ENCODE data around the gene HCN2.
"Not testable (repeated sequence)": the region's sequence is repeated elsewhere in the genome, so short reads cannot be mapped to it uniquely, and the experiment has no call there.

Gene HCN2

DNA sequence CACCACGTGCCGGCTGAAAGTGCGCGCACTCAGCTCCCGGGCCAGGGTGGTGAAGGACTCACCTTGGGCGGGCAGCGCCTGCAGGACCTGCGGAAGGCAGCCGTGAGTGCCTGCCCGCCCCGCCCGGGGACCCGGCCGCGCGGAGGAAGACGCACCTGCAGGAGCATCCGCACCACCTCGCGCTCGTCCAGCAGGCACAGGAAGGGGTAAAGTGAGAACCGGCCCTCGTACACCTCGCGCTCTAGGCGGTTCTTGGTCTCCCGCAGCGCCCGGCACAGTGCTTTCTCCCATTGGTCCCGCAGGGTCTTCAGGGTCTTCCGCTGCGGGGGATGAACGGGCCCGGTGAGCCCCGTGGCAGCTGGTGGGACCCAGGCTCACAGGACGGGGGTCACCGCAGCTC is 33.0 kb downstream of the HCN2 start:
- no peak for DNase-seq

DNA sequence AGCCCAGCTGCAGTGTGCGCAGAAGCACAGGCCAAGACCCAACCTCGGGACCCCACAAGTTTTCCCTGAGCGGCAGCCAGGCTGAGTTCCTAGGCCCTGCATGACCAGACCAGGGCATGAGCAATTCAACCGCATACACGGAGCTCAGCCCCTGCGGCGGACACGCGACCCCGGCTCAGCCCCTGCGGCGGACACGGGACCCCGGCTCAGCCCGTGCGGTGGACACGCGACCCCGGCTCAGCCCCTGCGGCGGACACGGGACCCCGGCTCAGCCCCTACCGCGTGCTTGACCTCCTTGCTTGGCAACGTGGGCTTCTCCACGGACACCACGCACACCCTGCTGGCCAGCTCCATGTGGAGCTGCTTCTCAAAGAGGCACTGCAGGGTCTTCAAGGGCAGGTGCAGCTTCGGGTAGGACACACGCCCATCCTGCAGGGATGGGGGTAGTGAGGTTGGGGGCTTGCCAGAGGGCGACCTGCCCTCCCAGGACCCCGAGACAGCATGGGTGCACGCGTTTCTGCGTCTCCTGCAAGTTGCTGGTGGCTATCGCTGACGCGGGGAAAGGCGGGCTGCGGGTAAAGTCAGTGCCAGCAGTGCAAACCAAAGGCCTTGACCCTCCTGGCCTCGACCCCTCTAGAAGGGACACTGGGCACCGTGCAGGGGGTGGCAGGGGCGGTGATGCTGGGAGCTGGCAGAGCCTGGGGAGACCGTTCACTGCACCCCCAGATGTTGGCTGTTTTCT is 33.7 kb downstream of the HCN2 start:
- no peak for DNase-seq

DNA sequence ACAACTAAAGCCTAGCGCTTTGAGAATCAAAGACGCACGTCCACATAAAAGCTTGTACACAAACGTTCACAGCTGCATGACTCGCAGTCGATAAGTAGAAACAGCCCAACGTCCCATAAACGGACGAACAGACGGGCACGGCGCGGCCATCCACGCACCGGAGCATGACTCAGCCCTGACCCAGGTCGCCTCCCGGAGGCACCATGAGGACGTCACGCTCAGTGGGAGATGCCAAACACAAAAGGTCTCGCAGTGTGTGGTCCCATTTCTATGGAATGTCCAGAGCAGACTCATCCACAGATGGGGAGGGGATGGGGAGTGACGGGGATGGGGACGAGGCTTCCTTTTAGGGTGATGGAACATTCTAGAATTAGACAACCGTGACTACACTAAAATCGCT is 34.3 kb downstream of the HCN2 start:
- no peak for DNase-seq

DNA sequence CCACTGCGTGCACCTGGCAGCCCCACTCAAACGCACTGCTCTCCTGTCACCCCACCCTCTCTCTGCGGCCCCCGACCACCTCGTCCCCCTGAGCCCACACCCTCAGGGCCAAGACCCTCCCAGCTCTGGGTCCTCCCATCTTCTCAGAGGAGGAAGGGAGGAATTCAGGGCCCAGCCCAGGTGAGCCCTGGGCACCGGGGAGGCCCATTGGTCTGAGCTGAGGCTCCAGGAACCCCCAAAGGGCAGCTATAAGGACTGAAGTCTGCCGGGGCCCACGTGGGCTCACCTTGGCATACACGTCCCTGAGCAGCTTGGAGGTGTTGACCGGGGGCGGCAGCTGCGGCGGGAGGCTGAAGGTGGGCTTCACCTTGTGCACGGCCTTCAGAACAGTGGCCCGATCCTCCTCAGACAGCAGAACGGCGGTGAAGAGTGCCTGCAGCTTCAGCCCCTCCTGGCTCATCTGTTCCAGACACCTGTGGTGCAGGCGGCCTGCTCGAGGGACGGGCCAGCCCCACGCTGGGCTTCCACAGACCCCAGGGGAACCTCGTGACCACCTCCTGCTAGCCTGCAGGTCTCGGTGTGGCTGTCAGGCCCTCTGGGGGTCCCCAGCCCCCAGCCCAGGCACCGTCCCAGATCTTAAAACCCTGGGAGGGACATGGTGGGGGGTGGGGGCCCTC is 34.9 kb downstream of the HCN2 start:
- no peak for DNase-seq

DNA sequence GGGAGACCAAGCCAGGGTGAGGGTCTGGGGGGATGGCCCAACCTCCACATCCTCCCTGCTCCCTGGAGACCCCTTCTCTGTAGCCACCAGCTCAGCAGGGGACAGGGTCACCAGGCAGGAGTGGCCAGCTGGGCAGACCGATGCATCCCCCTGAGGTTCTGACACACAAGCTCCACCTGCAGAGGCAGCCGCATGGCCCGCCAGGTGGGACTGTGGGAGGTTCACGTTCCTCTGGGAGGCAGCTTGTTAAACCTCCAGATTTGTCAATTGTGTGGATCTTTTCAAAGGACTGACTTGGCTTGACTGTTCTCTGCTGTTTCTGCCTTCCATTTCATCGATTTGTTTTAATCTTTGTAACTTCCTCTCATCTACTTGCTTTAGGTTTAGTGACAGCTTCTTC is 35.6 kb downstream of the HCN2 start:
- no peak for DNase-seq

DNA sequence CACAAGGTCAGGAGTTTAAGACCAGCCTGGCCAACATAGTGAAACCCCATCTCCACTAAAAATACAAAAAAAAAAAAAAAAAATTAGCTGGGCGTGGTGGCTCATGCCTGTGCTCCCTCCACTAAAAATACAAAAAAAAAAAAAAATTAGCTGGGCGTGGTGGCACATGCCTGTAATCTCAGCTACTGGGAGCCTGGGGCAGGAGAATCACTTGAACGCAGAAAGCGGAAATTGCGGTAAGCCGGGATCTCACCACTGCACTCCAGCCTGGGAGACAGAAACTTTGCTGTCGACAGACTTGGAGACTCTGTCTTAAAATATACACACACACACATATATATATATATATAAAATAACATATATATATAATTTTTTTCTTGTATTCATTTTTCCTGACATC is 36.9 kb downstream of the HCN2 start:
- not testable (repeated sequence) for DNase-seq

DNA sequence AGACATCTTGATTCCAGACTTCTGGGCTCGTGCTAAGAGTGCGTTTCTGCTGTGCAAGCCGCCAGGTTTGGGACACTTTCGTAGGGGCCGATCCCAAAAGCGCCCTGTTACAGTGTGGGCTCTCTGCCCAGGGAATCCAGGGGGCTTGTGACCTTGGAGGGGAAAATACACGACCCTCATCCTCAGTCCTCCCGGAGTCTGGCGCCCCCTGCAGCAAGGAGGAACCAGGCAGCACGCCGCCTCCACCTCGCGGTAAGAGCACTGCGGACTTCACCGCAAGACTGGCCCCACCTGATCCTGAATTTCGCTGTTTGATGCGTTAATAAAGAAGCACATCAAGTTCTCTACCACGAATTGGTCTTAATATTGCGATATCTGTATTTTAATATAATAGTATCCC is 38.5 kb downstream of the HCN2 start:
- peak in 1 of 2 donors; percentile 39 for DNase-seq

DNA sequence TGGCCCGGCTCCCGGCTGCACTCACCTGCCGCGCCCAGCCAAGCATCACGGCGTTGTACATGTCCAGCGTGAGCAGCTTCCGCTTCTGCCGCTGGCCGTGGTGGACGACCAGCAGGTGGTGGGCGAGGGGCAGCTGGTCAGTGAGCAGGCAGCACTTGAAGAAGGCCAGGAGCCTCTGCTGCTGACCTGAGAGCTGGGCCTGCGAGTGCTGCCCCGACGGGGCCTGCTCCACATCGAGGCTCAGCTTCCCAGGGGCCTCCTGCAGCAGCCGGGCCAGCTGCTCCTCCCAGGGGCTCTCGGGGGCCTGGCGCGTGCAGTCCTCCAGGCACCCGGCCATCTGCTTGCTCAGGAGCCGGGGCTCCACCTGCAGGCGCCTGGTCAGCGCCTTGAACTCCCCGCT is 39.8 kb downstream of the HCN2 start:
- DNase-seq: not testable (repeated sequence)

DNA sequence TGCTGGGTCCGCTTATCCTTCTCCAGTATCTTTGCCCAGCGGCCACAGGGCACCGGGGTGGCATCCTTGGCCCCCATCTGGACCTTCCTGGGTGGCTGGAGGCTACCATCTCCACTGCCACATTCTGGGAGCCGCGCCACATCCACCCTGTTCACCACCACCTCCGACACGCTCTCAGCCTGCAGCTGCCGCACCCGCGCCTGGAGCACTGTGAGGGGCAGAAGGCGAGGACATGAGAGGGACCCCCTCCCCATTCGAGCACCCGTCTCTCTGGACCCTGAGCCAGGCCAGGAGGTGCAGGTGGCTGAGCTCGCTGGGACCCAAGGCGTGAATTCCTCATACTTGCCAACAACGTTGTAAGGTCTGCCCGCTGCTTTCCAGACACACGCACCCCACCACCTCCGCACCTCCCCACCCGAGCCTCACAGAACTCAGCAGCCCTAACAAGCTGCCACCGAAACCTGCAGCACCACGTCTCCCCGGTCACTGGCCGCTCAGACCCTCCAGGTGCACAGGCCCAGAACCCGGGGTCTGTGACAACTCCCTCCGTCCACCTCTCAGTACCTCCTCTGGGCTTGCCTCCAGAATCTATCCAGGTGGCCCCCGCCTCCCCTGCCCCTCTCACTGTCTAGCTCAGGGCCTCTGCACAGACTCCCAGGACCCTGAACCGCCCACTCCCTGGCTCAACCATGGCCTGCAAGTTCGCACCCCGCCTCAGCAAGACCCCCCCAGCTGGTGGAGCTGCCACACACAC is 40.5 kb downstream of the HCN2 start:
- DNase-seq: no peak

DNA sequence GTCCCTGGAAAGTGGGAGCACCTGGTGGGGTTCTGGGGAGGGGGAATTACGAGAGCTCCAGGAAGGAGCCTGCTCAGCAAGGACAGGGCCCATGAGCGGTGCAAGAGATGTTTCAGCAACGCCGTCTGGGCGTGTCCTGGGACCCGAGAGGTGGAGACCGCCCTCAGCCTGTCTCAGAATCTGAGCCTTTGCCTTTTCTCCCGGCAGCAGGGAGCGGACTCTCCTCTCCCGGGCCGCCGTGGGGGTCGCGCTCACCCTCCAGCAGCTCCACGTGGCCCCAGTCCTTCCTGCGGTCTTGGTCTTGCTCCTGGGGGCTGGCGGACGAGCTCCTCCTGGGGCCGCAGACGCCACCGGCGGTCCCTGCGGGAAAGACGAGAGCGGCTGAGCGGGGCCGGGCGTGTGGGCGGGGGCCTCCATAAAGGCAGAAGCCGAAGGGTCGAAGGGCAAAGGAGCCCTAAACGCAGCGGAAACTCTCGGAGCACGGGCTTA is 42.9 kb downstream of the HCN2 start:
- DNase-seq: peak; percentile 57 to 70

DNA sequence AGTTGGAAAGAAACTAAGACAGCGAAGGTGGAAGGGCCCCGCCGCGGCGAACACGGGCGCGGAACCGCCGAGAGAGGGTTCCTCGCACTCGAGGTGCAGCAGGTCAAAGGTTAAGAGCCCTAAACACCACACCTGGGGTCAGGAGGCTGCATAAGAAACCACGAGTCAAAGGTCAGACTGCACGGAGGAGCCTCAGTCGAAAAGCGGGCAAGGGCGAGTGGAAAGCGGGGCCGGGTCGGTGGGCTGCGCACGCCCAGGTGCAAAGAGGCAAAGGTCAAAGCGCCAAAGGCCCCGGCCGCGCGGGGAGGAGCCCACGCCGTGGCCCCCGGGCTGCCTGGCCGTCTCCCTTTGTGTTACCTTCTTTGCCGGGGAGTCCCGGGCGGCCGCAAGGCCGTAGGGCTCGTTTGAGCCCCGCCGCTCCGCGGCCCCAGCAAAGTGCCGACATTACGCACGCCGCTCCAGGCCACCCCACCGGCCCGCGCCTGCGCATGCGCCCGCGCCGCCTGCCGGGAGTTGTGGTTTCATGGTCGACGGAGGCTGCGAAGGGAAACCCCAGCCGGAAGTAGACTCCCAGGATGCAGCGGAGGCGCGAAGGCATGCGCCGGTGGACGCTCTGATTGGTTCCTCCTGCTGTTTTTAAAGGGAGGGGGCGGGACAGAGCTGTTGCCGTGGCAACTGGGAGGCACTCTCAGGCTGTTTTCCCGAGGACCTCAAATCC is 43.5 kb downstream of the HCN2 start, which contains the start of gene POLRMT:
TSS of gene POLRMT (minus strand) at position 470 of the 718 bp plus-strand sequence. CDS start at position 445, 25 bp downstream.
- DNase-seq: peak; percentile 95 to 97

DNA sequence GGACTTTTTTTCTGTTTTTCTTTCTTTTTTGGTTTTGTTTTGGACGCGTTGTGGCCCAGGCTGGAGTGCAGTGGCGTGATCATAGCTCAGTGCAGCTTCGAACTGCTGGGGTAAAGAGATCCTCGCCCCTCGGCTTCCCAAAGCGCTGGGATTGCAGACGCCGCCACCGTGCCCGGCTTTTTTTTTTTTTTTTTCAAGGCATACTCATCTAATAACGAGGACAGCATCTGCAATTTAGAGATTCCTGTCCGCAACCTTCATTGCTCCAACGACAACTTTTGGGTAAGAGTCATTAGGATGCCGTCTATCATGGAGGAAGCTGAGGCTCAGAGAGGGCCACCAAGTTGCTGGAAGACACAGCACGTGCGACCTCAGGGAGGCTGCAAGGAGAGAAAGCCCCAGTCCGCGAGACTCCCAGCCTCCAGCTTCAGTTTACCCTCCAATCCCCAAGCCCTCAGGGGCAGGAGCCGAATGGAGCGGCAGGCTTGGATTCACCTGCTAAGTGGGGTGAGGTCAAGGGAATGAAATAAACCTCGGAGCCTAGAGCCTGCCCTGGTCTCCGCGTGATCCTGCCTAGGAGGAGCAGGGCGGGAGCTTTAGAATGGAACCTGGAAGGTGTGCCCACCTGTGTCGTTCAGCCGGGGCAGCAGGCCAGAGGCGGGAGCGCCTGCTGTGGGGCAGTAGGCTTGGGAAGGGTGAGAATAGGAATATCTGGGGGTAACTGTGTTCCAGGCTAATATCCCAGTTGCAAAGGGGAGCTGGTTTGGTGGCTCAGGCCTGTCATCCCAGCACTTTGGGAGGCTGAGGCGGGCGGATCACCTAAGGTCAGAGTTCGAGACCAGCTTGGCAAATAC is 44.3 kb downstream of the HCN2 start:
- DNase-seq: no peak

DNA sequence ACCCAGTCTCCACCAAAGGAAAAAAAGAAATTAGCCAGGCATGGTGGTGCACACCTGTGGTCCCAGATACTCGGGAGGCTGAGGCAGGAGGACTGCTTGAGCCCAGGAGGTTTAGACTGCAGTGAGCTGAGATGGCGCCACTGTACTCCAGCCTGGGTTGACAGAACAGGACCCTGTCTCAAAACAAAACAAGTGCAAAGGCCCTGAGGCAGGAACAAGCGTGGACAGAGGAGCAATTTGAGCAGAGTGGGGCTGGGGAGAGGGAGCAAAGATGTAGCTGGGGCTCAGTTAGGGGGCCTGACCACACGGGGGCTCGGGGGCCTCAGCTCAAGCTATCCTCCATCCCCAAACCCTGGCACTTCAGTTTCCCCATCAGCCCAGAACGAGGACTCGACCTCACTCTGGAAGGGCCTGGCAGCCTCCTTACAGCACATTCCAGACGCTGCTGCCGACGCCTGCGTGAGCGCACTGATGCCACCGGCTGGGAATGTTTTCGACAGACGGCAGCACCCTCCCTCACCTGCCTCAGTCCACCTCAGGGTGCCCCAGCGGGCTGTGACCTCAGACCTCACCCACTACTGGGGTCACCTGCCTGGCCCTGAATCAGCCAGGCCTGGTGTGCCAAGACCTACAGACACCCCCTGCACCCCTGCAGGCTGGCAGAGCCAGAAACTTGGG is 45.4 kb downstream of the HCN2 start:
- no peak for DNase-seq

DNA sequence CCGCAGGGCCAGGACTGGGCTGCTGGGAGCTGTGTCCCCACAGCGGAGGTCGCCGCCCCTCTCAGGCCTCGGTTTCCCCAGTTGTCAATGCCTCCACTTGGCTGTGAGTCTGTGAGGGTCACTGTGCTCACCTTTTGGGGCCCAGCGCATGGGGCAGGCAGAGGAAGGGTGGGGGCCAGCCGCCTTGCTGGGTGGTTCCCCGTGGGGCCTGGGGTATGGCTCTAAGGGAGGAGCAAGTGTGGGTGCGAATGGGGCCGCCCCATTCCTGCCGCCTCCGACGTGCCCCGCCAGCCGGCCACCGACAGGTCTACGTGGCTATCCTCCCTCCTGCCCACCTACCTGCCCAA is 49.2 kb downstream of the HCN2 start:
- DNase-seq: no peak

DNA sequence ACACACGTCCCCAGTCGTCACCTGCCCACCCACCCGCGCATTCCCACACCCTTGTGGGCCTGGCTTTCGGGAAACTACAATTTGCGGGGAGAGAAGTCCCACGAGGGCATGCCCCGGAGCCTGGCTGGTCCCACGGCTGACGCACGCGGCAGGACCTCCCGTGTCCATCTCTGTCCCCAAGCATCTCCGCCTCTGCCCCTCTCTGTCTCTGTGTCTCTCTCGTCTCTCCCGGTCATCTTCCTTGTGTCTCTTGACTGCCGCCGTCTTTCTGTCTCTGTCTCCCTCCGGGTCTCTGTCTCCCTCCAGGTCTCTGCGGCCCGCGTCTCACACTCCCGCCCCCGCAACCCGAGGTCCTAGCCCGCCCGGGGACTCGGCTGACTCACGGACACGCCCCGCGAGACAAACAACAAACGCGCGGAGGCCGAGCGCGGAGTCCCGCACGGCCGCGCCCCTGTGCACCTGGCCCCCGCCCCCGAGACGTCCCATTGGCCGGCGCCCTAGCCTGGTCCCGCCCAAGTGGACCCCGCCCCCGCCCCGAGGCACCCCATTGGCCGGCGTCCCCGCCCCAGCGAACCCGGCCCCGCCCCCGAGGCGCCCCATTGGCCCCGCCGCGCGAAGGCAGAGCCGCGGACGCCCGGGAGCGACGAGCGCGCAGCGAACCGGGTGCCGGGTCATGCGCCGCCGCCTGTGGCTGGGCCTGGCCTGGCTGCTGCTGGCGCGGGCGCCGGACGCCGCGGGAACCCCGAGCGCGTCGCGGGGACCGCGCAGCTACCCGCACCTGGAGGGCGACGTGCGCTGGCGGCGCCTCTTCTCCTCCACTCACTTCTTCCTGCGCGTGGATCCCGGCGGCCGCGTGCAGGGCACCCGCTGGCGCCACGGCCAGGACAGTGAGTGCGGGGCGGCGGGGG is 49.8 kb downstream of the HCN2 start, which contains the start of gene FGF22:
TSS of gene FGF22 (plus strand) at position 627 of the 908 bp plus-strand sequence. CDS start at position 674, 47 bp downstream.
- DNase-seq: peak; percentile 96 to 97

DNA sequence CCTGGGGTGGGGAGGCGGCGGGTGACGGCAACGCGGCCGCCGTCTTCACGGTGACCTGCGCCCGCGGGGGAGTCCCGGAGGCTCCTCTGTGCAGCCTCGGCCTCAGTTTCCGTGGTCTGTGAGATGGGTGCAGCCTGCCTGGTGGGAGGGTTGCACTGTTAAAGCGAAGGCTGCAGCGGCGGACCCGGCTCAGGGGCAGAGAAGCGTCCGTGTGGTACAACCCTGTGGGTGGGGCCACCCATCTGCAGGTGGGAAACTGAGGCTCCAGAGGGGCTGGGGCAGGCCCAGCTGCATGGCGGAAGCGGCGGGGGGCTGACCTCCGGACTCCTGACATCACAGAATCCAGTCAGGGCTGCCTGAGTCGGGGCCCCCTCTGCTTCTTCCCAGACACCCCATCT is 50.5 kb downstream of the HCN2 start:
- no peak for DNase-seq

DNA sequence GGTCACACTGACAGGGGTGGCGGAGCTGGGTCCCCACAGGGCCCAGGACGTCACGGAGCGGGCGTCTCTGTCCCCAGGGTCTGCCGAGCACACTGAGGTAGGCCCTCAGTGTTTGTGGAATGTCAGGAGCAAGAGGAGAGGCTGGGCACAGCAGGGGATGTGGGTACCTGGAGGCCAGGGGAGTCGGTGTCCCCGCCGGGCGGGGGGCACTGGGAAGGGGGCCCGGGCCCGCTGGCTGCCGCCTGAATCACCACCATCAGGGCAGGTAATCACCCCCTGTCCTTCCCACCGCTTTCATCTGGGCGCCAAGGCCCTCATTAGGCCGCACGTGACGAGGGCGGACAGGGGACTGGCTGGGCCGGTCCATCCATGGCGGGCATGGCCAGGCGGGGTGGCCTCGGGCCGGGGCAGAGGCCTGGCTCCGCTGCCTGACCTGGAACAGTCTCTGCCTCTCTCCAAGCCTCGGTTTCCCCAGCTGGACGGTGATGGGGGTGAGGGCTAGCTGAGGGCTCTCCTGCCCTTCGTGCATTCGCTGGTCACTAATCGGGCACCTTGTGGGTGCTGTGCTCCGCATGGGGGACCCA is 51.0 kb downstream of the HCN2 start:
- no peak for DNase-seq

DNA sequence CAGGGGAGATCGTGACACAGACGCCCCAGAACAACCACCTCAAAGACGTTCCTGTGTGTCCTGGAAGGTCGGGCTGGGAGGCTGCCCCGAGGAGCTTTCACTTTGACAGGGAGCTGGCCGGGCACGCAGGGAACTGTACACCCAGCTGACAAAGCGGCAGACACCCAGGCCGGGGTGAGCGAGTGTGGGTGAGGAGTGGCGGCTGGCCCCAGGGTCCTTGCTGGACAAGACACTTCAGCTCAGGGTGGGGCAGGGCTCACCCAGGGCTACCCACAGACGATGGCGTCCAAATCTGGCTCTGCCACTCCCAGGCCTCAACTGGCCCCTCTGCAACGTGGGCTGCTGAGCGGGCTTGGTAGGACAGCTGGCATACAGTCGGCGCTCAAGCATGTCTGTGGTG is 52.0 kb downstream of the HCN2 start:
- DNase-seq: no peak
